NCI-H748 treated with DMSO at 0.1 percent for 48 hours (cell line): ENCODE measurements around the gene FRAS1.

ENCODE experiments used
- DNase-seq: peaks from one replicate; lab custom pipeline; 2025; lab: John Stamatoyannopoulos, UW

FRAS1 gene

GRCh38 chr4:78551420-78552351 is 494.6 kb downstream of the FRAS1 start, which contains the start of gene ANXA3:
ANXA3 (plus strand) TSS chr4:78551770; CDS start chr4:78554474, 2,704 bp downstream.
- DNase-seq = peak; percentile 16

DNA sequence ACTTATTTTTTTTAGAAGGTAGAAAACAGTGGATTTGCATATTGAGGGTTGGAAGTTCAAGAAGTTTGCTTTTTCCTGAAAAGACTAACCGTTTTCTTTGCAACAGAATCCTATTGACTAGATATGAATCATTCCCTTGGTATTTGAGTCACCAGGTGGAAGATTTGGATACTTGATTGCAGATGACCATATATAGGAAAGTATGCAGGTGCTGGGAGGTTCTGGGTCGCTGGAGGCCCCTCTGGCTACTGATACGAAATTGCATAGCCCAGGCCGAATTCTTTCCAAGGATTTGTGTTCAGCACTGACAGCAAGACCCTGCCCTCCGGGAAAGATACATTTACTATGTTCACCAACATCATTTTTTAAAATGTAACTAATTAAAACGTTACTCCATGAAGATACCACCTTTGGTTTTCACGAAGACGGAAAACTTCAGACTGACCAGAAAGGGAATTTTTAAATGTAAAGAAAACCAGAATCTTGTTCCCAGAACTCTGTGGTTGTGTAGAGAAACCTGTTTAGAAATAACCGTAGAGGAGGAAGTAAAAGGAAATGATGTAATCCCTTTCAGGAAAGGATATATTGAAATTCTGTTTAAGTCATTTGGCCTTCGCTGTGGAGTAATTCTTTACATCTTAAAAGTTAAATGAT is 495.4 kb downstream of the FRAS1 start:
- no peak for DNase-seq

- no peak for DNase-seq
These were observed 495.9 kb downstream of the FRAS1 start for GRCh38 chr4:78553043-78553396.

DNA sequence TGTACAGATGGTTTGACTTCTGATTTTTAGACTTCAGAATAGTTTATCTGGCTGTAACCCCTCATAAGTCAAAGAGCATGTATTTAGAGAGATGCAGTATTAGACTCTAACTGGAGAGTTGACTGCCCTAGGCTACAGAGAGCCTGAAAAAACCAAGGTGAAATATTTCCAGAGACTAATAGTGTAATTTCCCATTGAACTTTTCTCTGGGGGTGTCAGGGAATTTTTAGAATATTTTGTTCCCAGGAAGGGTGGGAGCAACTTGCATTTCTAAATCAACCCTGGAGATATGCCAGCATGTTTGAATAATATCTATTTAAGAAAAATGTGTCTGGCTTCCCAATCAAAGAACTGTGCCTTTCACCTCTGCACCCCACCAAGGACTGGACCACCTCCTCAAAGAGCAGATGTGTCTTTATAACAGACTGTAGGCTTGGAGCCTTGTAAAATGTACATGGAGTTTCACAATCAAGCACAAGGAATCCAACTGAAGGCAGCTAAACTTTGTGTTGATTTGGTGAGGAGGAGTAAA is 496.5 kb downstream of the FRAS1 start:
- DNase-seq = no peak

- no peak for DNase-seq
These were observed 499.5 kb downstream of the FRAS1 start for GRCh38 chr4:78556665-78557064.

DNA sequence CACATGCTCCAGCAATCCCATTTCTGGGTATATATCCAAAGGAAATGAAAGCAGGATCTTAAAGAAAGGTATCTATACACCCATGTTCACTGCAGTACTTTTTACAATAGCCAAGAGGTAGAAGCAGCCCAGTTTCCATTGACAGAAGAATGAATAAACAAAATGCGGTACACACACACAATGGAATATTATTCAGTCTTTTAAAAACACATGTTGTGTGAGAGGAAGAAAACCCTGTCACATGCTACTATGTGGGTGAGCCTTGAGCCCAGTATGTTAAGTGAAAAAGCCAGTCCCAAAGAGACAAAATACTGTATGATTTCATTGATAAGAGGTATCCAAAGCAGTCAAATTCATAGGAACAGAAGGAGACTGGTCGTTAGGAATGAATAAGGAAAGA is 500.7 kb downstream of the FRAS1 start:
- no peak for DNase-seq

DNA sequence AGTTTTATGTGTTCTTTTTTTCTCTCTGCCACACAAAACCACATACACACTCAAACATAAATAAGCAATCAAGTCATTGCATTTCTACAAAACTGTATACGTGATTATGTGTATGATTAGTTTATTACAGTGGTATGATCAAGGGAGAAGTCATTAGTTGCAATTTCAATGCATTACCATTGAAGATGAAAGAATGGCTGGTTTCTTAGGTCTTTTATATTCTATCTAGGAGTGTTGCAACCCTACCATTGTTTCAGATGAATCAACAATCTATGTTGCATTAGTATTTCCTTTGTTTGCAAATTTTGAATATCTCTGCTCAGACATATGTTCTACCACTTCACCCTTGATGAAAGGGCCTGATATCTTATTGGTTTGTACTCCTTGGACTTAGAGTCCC is 501.3 kb downstream of the FRAS1 start:
- DNase-seq = no peak

DNA sequence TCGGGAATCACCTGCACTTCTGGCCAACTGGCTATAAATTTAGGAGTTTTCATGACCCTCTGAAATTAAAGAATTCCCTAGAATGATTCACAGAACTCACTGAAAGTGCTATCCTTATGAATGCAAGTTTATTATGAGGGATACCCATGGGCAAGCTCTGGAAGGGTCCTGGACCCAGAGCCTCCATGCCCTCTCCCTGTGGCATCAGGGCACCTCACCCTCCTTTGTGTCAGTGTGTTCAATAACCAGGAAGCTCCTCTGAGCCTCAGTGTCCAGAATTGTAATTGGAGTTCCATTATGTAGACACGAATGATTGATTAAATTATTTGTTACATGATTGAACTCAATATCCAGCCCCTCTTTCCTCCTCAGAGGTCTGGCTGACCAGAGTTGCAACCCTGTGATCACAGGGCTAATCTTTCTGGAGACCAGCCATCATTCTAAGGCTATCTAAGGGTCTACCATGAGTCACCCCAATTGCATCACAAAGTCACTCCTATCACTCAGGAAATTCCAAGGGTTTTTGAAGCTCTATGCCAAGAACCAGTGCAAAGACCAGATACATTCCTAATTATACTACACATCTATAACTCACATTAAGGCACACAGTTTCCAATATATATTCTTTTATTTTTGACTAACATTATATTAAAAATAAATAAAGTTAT is 503.3 kb downstream of the FRAS1 start:
- DNase-seq = no peak

DNA sequence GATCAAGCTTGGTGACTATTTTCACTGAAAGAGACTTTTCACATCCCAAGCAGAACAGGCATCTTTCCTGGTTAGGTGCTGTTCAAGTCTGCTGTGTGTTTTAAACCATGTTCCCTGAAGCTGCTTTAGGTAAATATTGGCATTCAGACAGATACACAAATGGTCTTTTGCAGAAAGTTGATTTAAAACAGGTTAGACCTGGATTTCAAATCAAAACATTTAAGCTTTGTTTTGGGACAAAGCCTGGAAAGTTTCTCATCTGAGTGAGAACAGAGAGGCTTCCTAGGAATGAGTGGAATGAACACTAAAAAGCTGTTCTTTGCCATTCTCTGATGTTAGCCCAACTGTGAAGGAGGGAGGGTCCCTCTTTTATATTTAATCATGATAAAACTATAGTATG is 504.6 kb downstream of the FRAS1 start:
- DNase-seq = no peak

- DNase-seq = no peak
These were observed 505.6 kb downstream of the FRAS1 start for GRCh38 chr4:78562687-78563086.

- no peak for DNase-seq
These were observed 508.8 kb downstream of the FRAS1 start for GRCh38 chr4:78565971-78566372.

DNA sequence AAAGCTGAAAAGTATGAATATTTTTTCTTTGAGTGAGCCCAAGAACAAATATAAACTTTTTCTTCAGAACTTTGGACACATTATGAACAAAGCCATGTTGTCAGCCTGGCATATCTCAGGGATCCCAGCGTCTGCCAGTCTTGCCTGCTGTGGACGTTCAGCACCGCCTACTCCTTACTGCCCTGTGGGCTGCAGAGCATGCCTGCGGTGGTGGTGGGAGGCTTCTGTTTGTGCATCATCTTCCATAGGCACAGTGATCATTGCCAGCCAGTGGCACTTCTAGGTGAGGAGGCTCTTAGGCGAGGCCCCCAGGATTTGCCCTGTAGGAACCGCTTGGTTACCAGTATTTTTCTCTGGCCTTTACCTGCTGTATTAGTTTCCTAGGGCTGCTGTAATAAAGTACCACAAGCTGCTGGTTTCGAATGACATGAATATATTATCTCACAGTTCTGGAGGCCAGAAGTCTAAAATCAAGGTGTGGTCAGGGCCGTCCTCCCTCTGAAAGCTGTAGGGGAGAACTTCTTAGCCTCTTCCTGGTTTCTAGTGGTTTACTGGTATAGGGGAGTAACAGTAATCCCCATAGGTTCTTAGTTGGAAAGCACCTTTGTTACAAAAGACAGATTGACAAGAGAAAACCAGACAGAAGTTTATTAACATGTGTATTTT is 509.8 kb downstream of the FRAS1 start:
- no peak for DNase-seq

- DNase-seq = no peak
These were observed 510.5 kb downstream of the FRAS1 start for GRCh38 chr4:78567500-78568060.

GRCh38 chr4:78568640-78569305 is 511.6 kb downstream of the FRAS1 start:
- DNase-seq = no peak

GRCh38 chr4:78569306-78569821 is 512.2 kb downstream of the FRAS1 start:
- no peak for DNase-seq

DNA sequence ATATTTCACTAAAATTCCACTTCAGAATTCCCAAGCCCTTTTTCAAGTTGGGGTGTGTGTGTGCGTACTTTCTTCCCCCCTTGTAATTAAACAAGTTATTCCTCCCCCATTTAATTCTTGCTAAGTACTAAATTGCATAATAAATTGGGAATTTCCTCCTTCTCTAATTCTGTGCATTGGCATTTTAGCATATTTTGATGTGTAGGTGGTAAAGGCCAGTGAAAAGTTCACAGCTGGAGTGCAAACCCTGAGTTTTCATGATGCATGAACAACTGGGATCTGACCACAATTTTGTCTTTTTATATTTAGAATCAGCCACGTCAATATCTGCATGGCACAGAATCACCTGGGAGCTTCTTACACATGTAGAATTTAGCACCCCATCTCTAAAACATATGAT is 513.0 kb downstream of the FRAS1 start:
- DNase-seq = no peak

DNA sequence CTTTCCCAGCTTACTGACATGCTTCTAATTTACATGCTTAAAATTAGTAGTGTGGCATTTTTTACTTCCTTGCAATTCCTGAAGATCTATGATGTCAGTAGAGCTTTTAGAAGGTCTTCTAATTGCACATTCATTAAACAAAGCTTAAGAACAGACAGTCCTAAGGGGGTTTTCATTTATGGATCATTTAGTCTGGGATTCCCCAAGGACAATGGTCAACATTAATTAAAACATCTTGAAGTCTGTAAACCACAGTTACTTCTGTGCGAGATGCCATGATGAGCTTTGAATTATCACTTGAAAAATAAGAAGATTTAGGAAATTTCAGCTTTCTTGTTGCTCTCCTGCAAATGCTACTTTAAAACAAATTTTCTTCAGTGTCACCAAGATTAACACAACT is 514.7 kb downstream of the FRAS1 start:
- DNase-seq = no peak

DNA sequence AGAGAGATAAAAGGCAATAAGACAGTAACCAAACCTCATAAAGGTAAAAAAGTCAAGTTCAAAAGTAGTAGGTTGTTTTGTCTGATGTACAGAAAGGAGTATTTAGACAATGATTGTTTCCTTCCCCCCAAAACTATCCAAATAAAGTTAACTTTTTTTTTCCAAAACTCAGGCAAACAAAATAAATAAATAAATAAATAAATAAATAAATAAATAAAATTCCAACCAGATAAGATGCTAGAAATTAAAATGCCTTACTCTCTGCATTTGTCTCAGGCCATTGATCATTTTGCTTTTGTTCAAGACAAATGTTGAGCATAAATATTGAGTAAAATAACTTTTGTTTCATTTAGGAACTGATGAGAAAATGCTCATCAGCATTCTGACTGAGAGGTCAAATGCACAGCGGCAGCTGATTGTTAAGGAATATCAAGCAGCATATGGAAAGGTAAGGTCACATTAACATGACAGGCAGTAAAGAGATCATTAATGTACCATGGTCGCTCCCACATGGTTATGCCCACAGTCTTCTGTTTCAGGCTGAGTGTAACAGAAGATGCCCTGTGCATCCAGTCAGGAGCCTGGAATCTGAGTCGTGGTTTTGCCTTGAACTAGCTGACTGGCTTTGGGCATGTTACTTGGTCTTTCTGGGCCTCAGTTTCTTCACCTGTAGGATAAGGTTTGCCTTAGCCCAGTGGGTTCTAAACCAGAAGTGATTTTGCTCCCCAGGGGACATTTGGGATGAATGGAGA is 521.7 kb downstream of the FRAS1 start:
- no peak for DNase-seq

DNA sequence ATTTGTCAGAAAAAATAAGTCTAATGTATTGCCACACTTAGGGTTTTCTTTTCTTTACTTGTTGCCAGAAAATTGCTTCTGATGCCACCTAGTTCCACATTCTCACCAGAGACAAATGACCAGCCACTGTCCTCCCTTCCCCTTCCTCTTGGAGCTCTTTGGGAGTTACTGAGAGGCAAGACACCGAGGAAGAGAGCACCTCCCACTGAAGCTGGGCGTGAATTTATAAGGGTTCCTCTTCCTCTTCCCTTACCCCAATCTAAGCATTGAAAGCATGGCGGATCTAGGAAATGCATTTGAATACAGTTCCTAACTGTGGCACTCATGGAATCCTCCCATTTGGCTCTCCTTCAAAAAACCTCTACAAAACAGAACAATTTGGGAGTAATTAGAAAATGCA is 524.5 kb downstream of the FRAS1 start:
- no peak for DNase-seq

DNA sequence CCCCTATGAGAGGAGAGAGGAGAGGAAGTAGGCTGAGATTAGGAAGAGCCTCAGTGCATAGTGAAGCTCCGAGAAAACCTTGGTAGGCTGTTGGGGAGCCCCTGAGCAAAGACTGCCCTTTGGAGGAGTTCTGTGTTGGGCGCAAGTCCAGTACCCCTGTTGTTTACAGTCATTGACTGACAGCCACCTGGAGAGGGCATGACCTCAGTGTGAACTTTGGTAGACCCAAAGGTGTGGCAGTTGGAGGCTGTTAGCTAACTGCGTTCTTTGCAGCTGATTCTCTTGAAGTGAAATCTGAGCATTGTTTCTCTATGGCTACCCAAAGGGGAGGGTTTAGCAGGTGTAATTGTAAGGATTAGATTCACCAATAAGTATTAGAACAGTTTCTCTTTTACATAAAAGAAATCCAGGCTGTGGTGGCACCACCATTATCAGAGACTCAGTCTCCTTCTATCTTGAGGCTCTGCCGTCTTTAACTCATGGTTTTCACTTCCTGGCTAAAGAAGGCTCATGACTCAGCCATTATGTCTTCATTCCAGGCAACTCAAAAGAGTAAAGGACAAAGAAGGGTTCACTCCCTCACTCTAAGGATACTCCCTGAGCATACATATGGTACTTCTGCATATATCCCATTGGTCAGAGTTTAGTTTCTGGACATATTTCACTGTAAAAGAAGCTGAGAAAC is 527.9 kb downstream of the FRAS1 start:
- no peak for DNase-seq
